Activated naive CD8-positive, alpha-beta T cell treated with anti-CD3 and anti-CD28 coated beads, Interleukin-2, amount 10 ng/mL, durations not matched to agents 7 days and 5 days (primary cell): ENCODE measurements around the gene CCL26. TPM values are rescaled to one million over a fixed set of nuclear protein-coding genes. Genes with fewer than 3 reads are reported as not detected.

ENCODE experiments used
- ATAC-seq: fragments of 150-1000 bp; cut with Tn5 transposase; one replicate; pipeline ENCODE4 v1.10.0; 2021; ENCODE audit warnings: low read depth, moderate library complexity
- POLR2A ChIA-PET: fragments of 350-600 bp; sonication (Branson Sonifier 250); formaldehyde crosslinking; loops from one replicate; lab custom pipeline; 2021; ENCODE audit warnings: antibody characterized with exemption; lab: Charles Lee
- DNase-seq: peaks from one replicate; pipeline ENCODE4 v3.0.0; 2021
- H3K27ac Mint-ChIP-seq: one replicate; pipeline ENCODE4 v1.8.0; 2022; ENCODE audit warnings: mild to moderate bottlenecking, mixed read lengths
- H3K27me3 Mint-ChIP-seq: one replicate; pipeline ENCODE4 v1.8.0; 2022; ENCODE audit warnings: mild to moderate bottlenecking, moderate library complexity, mixed read lengths
- H3K36me3 Mint-ChIP-seq: one replicate; pipeline ENCODE4 v1.8.0; 2021; ENCODE audit warnings: mild to moderate bottlenecking, mixed read lengths
- H3K4me1 Mint-ChIP-seq: one replicate; pipeline ENCODE4 v1.8.0; 2021; ENCODE audit warnings: mixed read lengths
- H3K4me3 Mint-ChIP-seq: one replicate; pipeline ENCODE4 v1.8.0; 2022; ENCODE audit warnings: mild to moderate bottlenecking, moderate library complexity, mixed read lengths
- H3K9me3 Mint-ChIP-seq: one replicate; pipeline ENCODE4 v1.8.0; 2021; ENCODE audit warnings: mixed read lengths
- total RNA-seq, 2 experiments: library from RNA; stranded (reverse); gene quantifications; one replicate each; pipeline ENCODE4 v1.2.3, GENCODE V29; 2021

The CCL26 gene, protein sequence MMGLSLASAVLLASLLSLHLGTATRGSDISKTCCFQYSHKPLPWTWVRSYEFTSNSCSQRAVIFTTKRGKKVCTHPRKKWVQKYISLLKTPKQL
- total RNA-seq, result not detected

DNA sequence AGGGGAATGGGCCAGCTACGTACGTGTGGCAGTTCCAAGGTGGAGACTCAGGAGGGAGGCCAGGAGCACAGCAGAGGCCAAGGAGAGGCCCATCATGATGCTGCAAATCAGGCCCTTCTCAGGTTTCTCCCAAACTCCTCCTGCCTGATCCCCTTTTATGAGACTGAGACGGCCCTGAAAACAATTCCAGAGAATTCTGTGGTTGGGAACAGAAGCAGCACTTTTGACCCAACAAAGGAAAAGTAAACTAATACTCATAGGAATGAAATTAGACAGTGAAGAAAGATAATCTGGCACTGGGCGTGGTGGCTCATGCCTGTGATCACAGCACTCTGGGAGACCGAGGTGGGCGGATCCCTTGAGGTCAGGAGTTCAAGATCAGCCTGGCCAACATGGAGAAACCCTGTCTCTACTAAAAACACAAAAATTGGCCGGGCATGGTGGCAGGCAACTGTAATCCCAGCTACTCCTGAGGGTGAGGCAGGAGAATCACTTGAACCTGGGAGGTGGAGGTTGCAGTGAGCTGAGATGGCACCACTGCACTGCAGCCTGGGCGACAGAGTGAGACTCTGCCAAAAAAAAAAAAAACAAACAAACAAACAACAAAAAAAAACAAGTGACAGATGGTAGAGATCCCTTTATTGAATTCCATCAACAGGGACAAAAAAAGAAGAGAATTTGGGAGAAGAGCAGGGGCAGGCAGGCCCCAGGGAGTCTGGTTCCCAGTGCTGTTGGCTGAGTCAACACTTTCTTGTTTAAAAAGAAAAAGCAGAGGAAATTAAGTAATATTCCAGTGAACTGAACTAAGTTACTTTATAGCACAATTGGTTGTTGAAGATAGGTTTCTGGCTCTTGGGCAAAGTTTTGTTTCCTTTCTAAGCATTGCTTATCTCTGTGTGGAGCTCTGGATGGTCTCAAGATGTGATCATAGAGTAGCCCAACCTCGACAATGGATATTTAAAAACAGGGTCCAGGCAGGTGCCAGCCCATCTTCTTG, at the start of gene CCL26:
TSS of gene CCL26 (minus strand) at position 131 of the 997 bp plus-strand sequence. CDS start at position 96, 35 bp downstream.
- no peak within 1 kb of the TSS for H3K4me3 Mint-ChIP-seq
- POLR2A ChIA-PET, result no interaction called here
- no peak for DNase-seq
- ATAC-seq, result no peak
- H3K9me3 Mint-ChIP-seq, result no peaks in the 10 kb centered on the region
- no peaks in the 10 kb centered on the region for H3K27me3 Mint-ChIP-seq
- peaks cover 9% of the 10 kb centered on the region for H3K4me1 Mint-ChIP-seq
- no peaks in the 10 kb centered on the region for H3K36me3 Mint-ChIP-seq
- no peak within 1 kb of the TSS for H3K27ac Mint-ChIP-seq

DNA sequence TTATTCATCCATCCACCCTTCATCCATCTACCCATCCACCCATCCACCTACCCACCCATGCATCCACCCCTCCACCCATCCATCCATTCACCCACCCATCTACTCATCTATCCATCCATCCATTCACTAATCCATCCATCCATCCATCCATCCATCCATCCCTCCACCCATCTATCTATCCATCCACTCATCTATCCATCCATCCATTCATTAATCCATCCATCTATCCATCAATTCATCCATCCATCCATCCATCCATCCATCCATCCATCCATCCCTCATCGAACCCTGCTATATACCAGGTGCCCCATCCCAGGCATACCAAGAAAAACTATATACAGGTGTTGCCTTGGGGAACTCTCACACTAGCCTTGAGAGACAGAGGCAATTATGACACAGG, 48.7 kb upstream of the CCL26 start:
- DNase-seq (no peak), ATAC-seq (no peak)
- H3K36me3 Mint-ChIP-seq, result no peaks in the 10 kb centered on the region
- peaks cover 2% of the 10 kb centered on the region for H3K4me1 Mint-ChIP-seq
- no peaks in the 10 kb centered on the region for H3K9me3 Mint-ChIP-seq
- no peak overlapping the region for H3K27ac Mint-ChIP-seq
- H3K4me3 Mint-ChIP-seq, result no peak overlapping the region
- H3K27me3 Mint-ChIP-seq, result peaks cover 4% of the 10 kb centered on the region
- POLR2A ChIA-PET, result no interaction called here

DNA sequence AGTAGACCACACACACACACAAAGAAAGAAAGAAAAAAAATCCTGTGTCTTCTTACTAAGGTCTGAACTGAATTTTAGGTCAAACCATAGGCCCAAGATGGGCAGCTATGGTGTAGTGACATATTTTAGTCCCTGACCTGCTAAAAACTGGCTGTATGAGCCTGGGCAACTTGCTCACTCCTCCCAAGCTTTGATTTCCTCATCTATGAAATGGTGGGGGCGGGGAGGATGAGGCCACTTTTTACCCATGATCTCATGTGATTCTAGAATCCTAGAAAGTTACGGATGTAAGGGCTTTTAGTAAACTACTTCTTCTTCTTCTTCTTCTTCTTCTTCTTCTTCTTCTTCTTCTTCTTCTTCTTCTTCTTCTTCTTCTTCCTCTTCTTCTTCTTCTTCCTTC, 47.7 kb upstream of the CCL26 start:
- peaks cover 2% of the 10 kb centered on the region for H3K4me1 Mint-ChIP-seq
- H3K27ac Mint-ChIP-seq, result no peak overlapping the region
- no peak overlapping the region for H3K4me3 Mint-ChIP-seq
- H3K9me3 Mint-ChIP-seq, result no peaks in the 10 kb centered on the region
- ATAC-seq (no peak), DNase-seq (no peak)
- peaks cover 4% of the 10 kb centered on the region for H3K27me3 Mint-ChIP-seq
- POLR2A ChIA-PET, result no interaction called here
- H3K36me3 Mint-ChIP-seq, result no peaks in the 10 kb centered on the region

DNA sequence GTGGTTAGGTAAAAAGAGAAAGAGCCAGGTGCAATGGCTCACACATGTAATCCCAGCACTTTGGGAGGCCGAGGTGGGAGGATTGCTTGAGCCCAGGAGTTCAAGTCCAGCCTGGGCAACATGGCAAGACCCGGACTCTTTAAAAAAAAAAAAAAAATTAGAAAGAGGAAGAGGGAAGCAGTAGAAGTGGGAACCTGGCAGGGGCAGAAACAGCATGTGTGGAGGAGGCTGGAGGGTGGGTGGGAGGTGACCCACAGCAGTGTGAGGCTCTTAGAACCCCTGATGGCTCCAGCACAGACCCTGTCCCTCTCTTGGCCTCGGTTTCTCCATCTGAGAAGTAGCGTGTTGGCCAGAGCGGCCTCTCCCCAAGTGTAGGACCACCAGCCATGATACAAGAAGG, 46.5 kb upstream of the CCL26 start:
- peaks cover 2% of the 10 kb centered on the region for H3K4me1 Mint-ChIP-seq
- H3K27me3 Mint-ChIP-seq, result peaks cover 4% of the 10 kb centered on the region
- no peak for DNase-seq
- H3K4me3 Mint-ChIP-seq, result no peak overlapping the region
- POLR2A ChIA-PET, result no interaction called here
- no peak for ATAC-seq
- no peaks in the 10 kb centered on the region for H3K9me3 Mint-ChIP-seq
- no peaks in the 10 kb centered on the region for H3K36me3 Mint-ChIP-seq
- no peak overlapping the region for H3K27ac Mint-ChIP-seq

DNA sequence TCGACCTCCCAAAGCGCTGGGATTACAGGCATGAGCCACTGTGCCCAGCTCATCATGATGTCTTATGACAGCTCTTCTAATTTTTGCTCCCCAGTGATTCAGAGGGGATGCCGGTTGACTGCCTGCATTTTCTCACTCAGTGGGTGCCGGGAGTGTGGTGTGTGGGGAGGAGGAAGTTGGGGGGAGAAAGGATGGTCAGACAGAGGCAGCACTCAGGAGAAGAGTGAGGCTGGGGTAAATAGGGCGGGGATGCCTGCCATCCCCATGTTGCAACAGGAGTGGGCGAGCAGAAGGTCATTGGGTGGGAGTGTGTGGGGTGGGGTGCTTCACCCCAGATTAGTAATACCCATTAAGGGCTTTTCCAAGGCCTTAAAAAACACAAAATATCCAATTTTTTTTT, 45.1 kb upstream of the CCL26 start:
- Mint-ChIP-seq H3K4me1 (peaks cover 2% of the 10 kb centered on the region), H3K27me3 (peaks cover 4% of the 10 kb centered on the region), H3K27ac (no peak overlapping the region), H3K36me3 (no peaks in the 10 kb centered on the region), H3K9me3 (no peaks in the 10 kb centered on the region), H3K4me3 (no peak overlapping the region)
- DNase-seq (no peak), ATAC-seq (no peak)
- POLR2A ChIA-PET, result interaction anchor here (0.7 kb wide), 1 partner anchor 10 kb away, joined by 5 read pairs; no protein-coding TSS in a partner anchor

DNA sequence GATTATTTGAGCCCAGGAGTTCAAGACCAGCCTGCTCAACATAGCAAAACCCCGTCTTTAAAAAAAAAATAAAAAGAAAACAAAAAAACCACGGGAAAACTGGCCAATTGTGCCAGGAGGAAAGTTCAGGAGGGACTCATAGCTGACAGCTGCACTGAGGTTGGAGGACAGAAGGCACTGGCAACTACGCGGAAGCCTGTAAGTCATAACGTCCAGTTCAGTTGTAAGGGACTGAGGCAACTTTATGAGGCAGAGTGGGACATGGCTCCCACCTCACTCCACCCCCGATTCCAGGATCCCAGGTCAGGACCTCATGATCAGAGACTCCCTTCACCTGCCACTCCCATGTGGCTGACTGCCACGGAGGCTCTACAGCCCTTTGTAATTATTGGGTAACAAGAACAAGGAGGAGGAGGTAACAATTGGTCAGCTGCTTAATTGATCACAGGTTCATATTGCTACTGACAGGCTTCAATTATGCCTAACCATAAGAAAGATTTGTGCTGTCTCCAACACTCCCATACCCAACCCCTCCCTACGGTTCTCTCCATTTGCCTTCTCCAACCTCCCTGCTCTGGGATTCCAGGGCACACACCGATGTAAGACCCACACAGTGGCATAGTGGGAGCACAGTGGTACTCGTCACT, 43.5 kb upstream of the CCL26 start:
- Mint-ChIP-seq H3K9me3 (no peaks in the 10 kb centered on the region), H3K4me3 (no peak overlapping the region), H3K27me3 (peaks cover 4% of the 10 kb centered on the region), H3K27ac (no peak overlapping the region), H3K4me1 (peaks cover 2% of the 10 kb centered on the region), H3K36me3 (no peaks in the 10 kb centered on the region)
- POLR2A ChIA-PET, result no interaction called here
- no peak for ATAC-seq
- DNase-seq, result no peak

GRCh38 chr7:75814407-75814947, 42.5 kb upstream of the CCL26 start:
- no peak overlapping the region for H3K27ac Mint-ChIP-seq
- H3K4me1 Mint-ChIP-seq, result peaks cover 2% of the 10 kb centered on the region
- no peaks in the 10 kb centered on the region for H3K9me3 Mint-ChIP-seq
- POLR2A ChIA-PET, result no interaction called here
- ATAC-seq, result no peak
- no peak overlapping the region for H3K4me3 Mint-ChIP-seq
- no peak for DNase-seq
- no peaks in the 10 kb centered on the region for H3K36me3 Mint-ChIP-seq
- peaks cover 4% of the 10 kb centered on the region for H3K27me3 Mint-ChIP-seq

DNA sequence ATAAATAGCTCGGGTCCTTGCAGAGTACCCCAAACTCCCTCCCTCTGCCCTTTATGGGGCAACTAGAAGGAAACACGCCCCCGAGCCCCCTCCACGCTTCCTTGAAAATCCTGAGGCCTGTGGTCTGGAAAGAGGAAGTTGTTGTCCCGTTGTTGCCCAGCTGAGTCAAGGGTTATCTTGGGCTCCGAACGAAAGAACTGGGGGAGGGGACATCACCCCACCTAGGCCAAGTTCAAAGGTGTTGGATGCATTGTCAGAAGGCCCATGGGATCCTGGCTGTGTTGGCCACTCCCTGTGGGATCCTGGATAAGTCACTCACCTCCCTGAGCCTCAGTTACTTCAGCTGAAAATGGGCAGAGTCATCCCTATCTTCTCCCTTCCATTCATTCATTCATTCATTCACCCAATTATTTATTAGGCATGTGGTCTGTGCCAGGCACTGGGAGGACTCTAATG, 41.8 kb upstream of the CCL26 start, which contains the start of gene CCL24:
TSS of gene CCL24 (minus strand) at position 26 of the 456 bp plus-strand sequence. CDS start 91 bp downstream, outside the sequence.
- no peak for DNase-seq
- no peak within 1 kb of the TSS for H3K27ac Mint-ChIP-seq
- H3K36me3 Mint-ChIP-seq, result no peaks in the 10 kb centered on the region
- H3K9me3 Mint-ChIP-seq, result no peaks in the 10 kb centered on the region
- H3K4me1 Mint-ChIP-seq, result peaks cover 2% of the 10 kb centered on the region
- H3K4me3 Mint-ChIP-seq, result no peak within 1 kb of the TSS
- H3K27me3 Mint-ChIP-seq, result peaks cover 4% of the 10 kb centered on the region
- ATAC-seq, result no peak
- POLR2A ChIA-PET, result no interaction called here

- POLR2A ChIA-PET, result no interaction called here
- no peak for DNase-seq
- ATAC-seq, result no peak
These were observed 41.1 kb upstream of the CCL26 start for GRCh38 chr7:75813084-75813483.

DNA sequence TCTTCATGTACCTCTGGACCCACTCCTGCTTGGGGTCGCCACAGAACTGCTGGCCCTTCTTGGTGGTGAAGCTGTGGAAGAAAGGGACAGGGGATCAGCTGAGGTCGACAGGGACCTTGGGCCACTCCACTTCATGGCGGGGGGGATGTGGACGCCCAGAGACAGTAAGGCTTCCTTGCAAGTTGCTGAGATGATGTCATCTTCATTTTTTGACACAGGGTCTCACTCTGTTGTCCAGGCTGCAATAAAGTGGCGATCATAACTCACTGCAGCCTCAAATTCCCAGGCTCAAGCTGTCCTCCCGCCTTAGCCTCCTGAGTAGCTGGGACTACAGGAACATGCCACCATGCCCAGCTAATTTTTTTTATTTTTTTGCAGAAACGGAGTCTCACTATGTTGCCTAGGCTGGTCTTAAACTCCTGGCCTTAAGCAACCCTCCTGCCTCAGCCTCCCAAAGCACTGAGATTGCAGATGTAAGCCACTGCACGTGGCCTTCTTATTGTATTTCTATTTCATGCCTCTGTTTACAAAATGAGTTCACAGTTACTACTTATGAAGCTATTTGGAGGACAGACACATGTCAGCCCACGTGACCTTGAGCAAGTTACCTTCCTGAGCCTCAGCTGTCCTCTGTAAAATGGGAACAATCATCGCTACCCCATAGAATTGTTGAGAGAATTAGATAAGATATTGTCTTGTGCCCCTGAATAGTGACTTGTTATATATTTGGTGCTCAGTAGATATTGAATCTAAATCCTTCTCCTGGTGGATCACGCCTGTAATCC, 40.1 kb upstream of the CCL26 start:
- H3K4me3 Mint-ChIP-seq, result no peak overlapping the region
- H3K27me3 Mint-ChIP-seq, result no peaks in the 10 kb centered on the region
- no peak overlapping the region for H3K27ac Mint-ChIP-seq
- H3K4me1 Mint-ChIP-seq, result peaks cover 1% of the 10 kb centered on the region
- H3K9me3 Mint-ChIP-seq, result peaks cover 2% of the 10 kb centered on the region
- DNase-seq (no peak), ATAC-seq (no peak)
- H3K36me3 Mint-ChIP-seq, result no peaks in the 10 kb centered on the region
- POLR2A ChIA-PET, result no interaction called here

More at GRCh38 chr7:75813084-75813483, 41.1 kb upstream of the CCL26 start:
- Mint-ChIP-seq H3K27ac (no peak overlapping the region), H3K9me3 (peaks cover under 1% of the 10 kb centered on the region), H3K4me1 (peaks cover 2% of the 10 kb centered on the region), H3K4me3 (no peak overlapping the region), H3K27me3 (no peaks in the 10 kb centered on the region), H3K36me3 (no peaks in the 10 kb centered on the region)

- no peak overlapping the region for H3K27ac Mint-ChIP-seq
- no peaks in the 10 kb centered on the region for H3K4me1 Mint-ChIP-seq
- peaks cover 6% of the 10 kb centered on the region for H3K9me3 Mint-ChIP-seq
- ATAC-seq, result no peak
- DNase-seq, result no peak
- POLR2A ChIA-PET, result no interaction called here
- H3K4me3 Mint-ChIP-seq, result no peak overlapping the region
- peaks cover 3% of the 10 kb centered on the region for H3K36me3 Mint-ChIP-seq
- no peaks in the 10 kb centered on the region for H3K27me3 Mint-ChIP-seq
These were observed 37.4 kb upstream of the CCL26 start for GRCh38 chr7:75809396-75809795.

DNA sequence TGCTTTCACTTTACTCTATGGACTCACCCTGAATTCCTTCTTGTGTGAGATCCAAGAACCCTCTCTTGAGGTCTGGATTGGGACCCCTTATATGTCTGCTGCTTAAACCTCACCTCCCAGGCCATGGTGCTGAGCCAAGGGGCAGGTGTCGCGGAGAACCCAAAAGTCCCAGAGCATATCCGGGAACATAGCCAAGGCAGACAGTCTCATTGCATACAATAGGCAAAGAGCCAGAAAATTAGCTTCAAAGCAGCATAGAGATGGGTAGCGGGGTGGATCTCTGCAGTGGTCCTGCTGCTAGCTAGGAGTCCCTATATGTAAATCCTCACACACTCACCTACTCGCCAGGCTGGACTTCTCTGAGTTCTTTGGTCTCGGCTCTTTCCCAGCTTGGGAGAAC, 36.1 kb upstream of the CCL26 start:
- Mint-ChIP-seq H3K4me1 (no peaks in the 10 kb centered on the region), H3K9me3 (peaks cover 6% of the 10 kb centered on the region), H3K27me3 (no peaks in the 10 kb centered on the region), H3K36me3 (peaks cover 3% of the 10 kb centered on the region), H3K27ac (no peak overlapping the region), H3K4me3 (no peak overlapping the region)
- POLR2A ChIA-PET, result no interaction called here
- DNase-seq (no peak), ATAC-seq (no peak)

- DNase-seq (no peak), ATAC-seq (no peak)
- H3K36me3 Mint-ChIP-seq, result peaks cover 3% of the 10 kb centered on the region
- no peaks in the 10 kb centered on the region for H3K27me3 Mint-ChIP-seq
- POLR2A ChIA-PET, result no interaction called here
- no peaks in the 10 kb centered on the region for H3K4me1 Mint-ChIP-seq
- no peak overlapping the region for H3K4me3 Mint-ChIP-seq
- peaks cover 6% of the 10 kb centered on the region for H3K9me3 Mint-ChIP-seq
- H3K27ac Mint-ChIP-seq, result no peak overlapping the region
These were observed 35.4 kb upstream of the CCL26 start for GRCh38 chr7:75807452-75807851.
